Measurements from ENCODE around the gene CBFB. TPM values are rescaled to one million over a fixed set of nuclear protein-coding genes. Genes with fewer than 3 reads are reported as not detected.

CBFB gene
- total RNA-seq, 4 donors from 2014 or later: 28.2 to 68.3 (median 46.6) TPM

- TF ChIP-seq POLR2AphosphoS5 (IDR thresholded peaks at IDR 0.05): no peak
- TF ChIP-seq POLR2A (IDR thresholded peaks at IDR 0.05): no peak
- TF ChIP-seq, protein P1, sequence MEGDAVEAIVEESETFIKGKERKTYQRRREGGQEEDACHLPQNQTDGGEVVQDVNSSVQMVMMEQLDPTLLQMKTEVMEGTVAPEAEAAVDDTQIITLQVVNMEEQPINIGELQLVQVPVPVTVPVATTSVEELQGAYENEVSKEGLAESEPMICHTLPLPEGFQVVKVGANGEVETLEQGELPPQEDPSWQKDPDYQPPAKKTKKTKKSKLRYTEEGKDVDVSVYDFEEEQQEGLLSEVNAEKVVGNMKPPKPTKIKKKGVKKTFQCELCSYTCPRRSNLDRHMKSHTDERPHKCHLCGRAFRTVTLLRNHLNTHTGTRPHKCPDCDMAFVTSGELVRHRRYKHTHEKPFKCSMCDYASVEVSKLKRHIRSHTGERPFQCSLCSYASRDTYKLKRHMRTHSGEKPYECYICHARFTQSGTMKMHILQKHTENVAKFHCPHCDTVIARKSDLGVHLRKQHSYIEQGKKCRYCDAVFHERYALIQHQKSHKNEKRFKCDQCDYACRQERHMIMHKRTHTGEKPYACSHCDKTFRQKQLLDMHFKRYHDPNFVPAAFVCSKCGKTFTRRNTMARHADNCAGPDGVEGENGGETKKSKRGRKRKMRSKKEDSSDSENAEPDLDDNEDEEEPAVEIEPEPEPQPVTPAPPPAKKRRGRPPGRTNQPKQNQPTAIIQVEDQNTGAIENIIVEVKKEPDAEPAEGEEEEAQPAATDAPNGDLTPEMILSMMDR (IDR thresholded peaks at IDR 0.05): no peak
- no peak for TF ChIP-seq EP300 (IDR thresholded peaks at IDR 0.05)
- Histone ChIP-seq H3K27ac (no peak overlapping the region), H3K9me3 (no peaks in the 10 kb centered on the region), H3K4me3 (no peak overlapping the region), H3K27me3 (no peaks in the 10 kb centered on the region), H3K36me3 (no peaks in the 10 kb centered on the region), H3K4me1 (peaks cover 8% of the 10 kb centered on the region)
- 87% methylated on average over 8 of the region's 8 CpGs for WGBS
- no peak for DNase-seq (ENCODE audit: low spot score in 2 of 2)
Measured at GRCh38 chr16:67019171-67019570, 9.8 kb upstream of the CBFB start.

DNA sequence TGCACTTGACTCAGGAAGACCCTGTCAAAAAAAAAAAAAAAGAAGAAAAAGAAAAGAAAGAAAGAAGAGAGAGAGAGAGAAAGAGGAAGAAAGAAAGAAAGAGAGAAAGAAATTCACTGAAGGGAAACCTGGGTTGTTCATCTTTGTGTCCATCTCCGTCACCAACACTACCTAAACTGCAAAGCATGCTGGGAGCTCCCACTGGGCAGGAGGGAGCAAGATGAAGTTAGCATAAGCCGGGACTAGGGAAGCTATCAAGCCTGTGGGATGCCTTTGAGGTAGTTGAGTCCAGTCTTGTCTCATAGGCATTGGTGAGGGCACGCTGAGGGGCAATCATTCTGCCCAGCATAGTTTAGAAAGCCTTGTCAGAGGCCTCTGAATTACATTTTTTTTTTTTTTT, 7.6 kb upstream of the CBFB start:
- Histone ChIP-seq H3K27me3 (no peaks in the 10 kb centered on the region), H3K9me3 (no peaks in the 10 kb centered on the region), H3K4me1 (no peaks in the 10 kb centered on the region), H3K4me3 (no peak overlapping the region), H3K36me3 (no peaks in the 10 kb centered on the region), H3K27ac (no peak overlapping the region)
- 88% methylated on average over 3 of the region's 3 CpGs for WGBS
- no peak for DNase-seq (ENCODE audit: low spot score in 2 of 2)
- TF ChIP-seq POLR2AphosphoS5 (IDR thresholded peaks at IDR 0.05): no peak
- no peak for TF ChIP-seq POLR2A (IDR thresholded peaks at IDR 0.05)
- TF ChIP-seq, protein P1 (IDR thresholded peaks at IDR 0.05): no peak
- no peak for TF ChIP-seq EP300 (IDR thresholded peaks at IDR 0.05)

- no peak for TF ChIP-seq EP300 (IDR thresholded peaks at IDR 0.05)
- no peaks in the 10 kb centered on the region for H3K9me3 ChIP-seq
- 49% methylated on average over 4 of the region's 4 CpGs for WGBS
- no peak overlapping the region for H3K4me3 ChIP-seq
- no peaks in the 10 kb centered on the region for H3K4me1 ChIP-seq
- DNase-seq (ENCODE audit: low spot score in 2 of 2): no peak
- no peaks in the 10 kb centered on the region for H3K27me3 ChIP-seq
- no peaks in the 10 kb centered on the region for H3K36me3 ChIP-seq
- H3K27ac ChIP-seq: no peak overlapping the region
Measured at GRCh38 chr16:67022531-67023214, 6.3 kb upstream of the CBFB start.

GRCh38 chr16:67023689-67024088, 5.3 kb upstream of the CBFB start:
- WGBS: 100% methylated on average over 1 of the region's 1 CpG
- no peak for DNase-seq (ENCODE audit: low spot score in 2 of 2)
- TF ChIP-seq POLR2A (IDR thresholded peaks at IDR 0.05): no peak
- TF ChIP-seq, protein P1 (IDR thresholded peaks at IDR 0.05): no peak
- TF ChIP-seq POLR2AphosphoS5 (IDR thresholded peaks at IDR 0.05): no peak
- no peak for TF ChIP-seq EP300 (IDR thresholded peaks at IDR 0.05)
- no peaks in the 10 kb centered on the region for H3K27me3 ChIP-seq
- no peaks in the 10 kb centered on the region for H3K36me3 ChIP-seq
- peaks cover 6% of the 10 kb centered on the region for H3K4me1 ChIP-seq
- H3K27ac ChIP-seq: no peak overlapping the region
- H3K9me3 ChIP-seq: no peaks in the 10 kb centered on the region
- no peak overlapping the region for H3K4me3 ChIP-seq

DNA sequence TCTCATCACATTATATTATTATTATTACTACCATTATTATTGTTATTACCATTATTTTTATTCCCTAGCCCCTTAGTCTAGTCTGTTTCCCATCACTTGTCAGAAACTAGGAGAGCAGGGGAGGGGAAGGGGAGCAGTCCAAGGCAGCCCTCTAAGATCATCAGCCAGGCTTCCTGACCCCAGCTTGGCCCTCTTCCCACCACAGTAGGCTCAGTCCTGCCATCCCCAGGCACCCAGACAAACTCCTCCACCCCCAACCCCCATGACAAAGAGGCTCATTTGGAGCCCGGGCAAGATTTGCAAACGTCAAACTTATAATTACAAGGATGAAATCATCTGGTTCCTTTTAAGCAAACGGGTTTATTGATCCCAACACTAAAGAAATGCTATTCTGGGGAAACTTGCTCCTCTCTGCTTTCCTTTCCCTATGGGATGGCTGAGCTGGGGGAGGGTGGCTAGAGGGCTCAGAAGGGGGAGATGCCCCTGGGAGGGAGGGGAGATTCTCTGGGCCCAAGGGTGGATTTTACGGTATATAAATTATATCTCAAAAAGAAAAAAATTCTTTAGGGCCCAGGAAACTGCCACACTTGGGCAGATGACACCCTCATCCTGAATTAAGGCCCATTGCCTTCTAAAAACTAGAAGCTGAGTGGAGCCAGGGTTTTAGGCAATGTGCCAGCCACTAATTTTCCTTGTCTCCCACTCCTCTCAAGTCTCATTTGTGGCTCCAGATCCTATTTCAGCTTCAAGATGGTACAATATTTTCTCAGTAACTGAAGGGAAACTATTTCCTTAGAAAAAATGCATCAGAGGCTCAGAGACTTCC, 4.4 kb upstream of the CBFB start:
- TF ChIP-seq POLR2AphosphoS5 (IDR thresholded peaks at IDR 0.05) (no peak), EP300 (IDR thresholded peaks at IDR 0.05) (no peak), POLR2A (IDR thresholded peaks at IDR 0.05) (no peak)
- TF ChIP-seq, protein P1 (IDR thresholded peaks at IDR 0.05): no peak
- WGBS: 63% methylated on average over 4 of the region's 4 CpGs
- DNase-seq (ENCODE audit: low spot score in 2 of 2): peak in 1 of 2 donors; percentile 28
- no peak overlapping the region for H3K4me3 ChIP-seq
- no peak overlapping the region for H3K27ac ChIP-seq
- H3K36me3 ChIP-seq: no peaks in the 10 kb centered on the region
- no peaks in the 10 kb centered on the region for H3K9me3 ChIP-seq
- H3K27me3 ChIP-seq: no peaks in the 10 kb centered on the region
- peaks cover 6% of the 10 kb centered on the region for H3K4me1 ChIP-seq

Measured in suprapubic skin (tissue), 4 donors.